Activated T-helper 1 cell treated with Interleukin-2 at 50 U/mL for 16 hours (primary cell): Measurements from ENCODE around the gene METTL27.
A peak's percentile ranks its signal among the peaks of the same experiment; 100 is the strongest.
"Not testable (repeated sequence)": the region's sequence is repeated elsewhere in the genome, so short reads cannot be mapped to it uniquely, and the experiment has no call there.

Experiments
- DNase-seq: peaks from one replicate; pipeline ENCODE4 v3.0.0-alpha.2; 2020; ENCODE audit warnings: low read depth

METTL27 gene, protein sequence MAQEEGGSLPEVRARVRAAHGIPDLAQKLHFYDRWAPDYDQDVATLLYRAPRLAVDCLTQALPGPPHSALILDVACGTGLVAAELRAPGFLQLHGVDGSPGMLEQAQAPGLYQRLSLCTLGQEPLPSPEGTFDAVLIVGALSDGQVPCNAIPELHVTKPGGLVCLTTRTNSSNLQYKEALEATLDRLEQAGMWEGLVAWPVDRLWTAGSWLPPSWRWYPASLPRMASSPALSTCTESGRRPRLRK

DNA sequence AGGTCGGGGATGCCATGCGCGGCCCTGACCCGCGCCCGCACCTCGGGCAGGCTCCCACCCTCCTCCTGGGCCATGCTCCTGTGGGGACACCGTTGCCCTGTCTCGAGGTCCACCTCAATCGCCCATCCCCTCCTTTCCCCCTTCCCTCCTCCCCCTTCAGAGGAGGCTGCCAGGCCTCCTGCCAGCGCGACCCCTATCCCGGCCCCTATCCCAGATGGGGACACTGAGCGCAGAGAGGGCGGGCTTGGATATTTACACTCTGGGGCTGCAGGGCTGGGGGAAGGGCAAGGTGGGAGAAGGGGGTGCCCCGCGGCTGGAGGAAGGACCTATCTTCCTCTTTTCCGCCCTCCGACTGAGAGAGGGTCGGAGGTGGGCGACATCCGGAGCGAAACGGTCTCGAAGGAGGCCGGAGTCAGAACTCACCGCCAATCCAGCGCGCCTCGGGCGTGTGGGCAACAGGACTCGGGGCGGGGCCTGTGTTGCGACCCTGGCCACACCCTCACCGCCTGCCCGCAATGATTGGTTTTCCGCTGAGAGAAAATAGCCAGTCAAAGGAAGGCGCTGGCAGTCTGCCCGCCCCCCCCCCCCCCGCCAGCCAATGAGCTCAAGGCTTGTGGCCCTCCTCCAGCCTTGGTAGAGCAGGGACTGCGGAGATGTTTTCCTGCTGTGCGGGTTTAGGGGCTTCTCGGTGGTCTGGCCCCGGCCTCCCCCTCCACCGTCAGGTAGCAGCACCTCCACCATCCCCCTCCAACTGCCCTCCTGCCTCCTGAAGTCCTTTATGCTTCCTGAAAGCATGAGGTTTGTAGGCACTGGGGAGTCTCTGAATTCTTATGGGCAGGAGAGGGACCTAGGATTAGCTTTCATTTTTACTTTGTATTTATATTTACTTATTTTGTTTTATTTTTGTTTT is at the start of gene METTL27:
Gene METTL27 (minus strand): TSS at position 450 of the 910 bp plus-strand sequence. CDS start 376 bp downstream, at position 74.
- DNase-seq = peak; percentile 78

DNA sequence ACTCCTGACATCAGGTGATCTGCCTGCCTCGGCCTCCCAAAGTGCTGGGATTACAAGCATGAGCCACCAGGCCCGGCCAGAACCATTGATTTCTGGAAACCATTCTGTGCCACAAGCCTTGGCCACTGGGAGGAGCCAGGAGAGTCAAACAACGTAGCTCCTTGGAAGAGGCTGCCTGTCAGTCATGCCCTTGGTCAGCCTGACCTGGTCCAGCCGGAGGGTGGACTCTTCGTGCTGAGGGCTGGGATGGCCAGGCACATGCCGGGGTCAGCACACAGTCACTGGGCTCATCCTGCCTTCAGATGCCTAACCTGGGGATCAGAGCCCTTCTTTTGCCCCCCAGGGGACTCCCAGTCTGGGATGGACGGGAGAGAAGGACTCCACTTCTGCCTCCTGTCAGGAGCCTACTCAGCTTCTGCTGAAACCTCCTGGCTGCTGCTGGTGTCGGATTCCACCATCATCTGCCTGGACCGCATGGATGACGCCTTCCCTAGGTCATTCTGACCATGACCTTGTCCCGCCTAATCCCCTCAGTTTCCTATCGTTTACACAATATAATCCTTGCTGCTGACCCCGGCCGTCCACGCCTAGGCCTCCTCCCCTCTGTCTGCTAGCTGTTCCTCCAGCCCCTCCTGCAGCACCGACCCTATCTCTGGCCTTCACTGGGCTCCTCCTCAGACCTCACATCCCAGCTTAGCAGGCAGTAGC is 49.0 kb upstream of the METTL27 start:
- DNase-seq = no peak

GRCh38 chr7:73890555-73891147 is 48.3 kb upstream of the METTL27 start:
- no peak for DNase-seq

GRCh38 chr7:73888959-73889358 is 46.6 kb upstream of the METTL27 start:
- DNase-seq = no peak

DNA sequence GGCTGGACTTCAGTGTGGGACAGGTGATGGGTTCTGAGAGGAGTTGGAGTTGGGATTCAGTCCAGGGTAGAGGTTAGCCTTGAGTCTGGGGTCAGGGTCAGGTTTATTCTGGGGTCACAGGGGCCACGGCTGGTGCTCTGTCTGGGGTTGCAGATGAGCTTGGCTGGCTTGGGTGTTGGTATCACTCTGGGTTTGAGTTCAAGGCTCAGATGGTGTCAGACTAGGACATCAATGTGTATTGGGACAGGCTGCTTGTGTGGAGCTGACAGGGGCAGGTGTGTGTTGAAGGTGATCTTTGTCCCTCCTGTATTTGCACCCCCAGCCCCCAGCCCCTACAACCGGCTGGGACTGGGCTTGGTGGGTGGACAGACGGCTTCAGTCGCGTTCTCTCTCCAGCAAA is 45.4 kb upstream of the METTL27 start:
- DNase-seq = no peak

DNA sequence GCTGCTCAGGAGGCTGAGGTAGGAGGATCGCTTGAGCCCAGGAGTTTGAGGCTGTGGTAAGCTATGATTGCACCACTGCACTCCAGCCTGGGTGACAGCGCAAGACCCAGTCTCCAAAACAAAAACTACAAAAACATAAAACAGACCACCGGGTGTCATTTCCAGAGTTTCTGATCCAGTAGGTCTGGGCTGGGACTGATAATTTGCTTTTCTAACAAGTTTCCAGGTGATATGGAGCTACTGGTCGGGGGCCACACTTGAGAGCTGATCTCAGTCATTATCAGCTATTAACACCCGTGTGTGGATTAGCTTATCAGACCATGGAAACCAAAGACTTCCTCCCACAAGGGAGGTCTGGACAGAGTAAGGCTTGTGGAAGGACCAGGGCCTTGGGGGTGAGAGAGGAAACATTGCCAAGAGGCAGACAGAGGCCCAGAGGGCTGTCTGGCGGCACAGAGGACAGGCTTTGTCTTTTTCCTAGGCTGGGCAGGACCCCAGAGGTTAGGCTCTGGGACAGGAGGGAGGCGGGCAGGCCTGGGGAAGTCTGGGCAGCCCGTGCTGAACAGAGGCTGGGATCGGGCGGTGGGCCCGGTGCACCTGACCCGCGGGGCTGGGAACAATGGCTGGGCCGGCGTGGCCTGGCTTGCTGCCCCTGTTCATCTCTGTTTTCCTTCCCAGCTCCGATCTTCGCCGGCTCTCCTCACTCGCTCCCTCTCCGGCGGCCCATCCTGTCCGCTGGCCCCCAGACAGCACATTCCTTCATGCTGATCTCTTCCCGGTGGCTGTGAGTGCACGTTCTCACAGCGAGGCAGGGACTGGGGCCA is 43.9 kb upstream of the METTL27 start:
- DNase-seq = no peak

DNA sequence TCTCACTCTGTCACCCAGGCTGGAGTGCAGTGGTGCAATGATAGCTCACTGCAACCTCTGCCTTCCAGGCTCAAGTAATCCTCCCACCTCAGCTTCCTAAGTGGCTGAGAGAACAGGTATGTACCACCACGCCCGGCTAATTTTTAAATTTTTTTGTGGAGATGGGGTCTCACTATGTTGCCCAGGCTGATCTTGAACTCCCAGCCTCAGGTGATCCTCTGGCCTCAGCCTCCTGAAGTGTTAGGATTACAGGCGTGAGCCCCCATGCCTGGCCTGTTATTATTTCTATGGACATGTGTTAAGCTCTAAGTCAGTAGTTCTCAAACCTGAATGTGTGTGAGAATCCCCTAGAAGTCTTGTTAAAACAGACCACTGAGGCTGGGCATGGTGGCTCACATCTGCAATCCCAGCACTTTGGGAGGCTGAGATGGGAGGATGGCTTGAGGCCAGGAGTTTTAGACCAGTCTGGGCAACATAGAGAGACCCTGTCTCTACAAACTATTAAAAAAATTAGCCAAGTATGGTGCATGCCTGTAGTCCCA is 43.2 kb upstream of the METTL27 start:
- DNase-seq = no peak

- DNase-seq = not testable (repeated sequence)
Observed at GRCh38 chr7:73884867-73885422, 42.6 kb upstream of the METTL27 start.

DNA sequence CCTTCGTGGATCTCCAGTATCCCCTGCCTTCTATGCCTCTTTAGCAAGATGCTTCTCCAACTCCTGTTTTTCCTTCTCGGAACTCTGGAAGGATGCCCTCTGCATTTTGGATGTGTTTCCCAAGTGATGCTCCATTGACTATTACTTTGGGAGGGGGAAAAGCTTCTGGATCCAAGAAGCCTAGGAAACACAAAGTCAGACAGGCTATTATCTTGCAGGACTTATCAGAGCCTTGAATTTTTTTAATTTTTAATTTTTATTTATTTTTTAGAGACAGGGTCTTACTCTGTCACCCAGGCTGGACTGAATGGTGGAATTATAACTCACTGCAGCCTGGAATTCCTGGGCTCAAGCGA is 39.7 kb upstream of the METTL27 start:
- no peak for DNase-seq

DNA sequence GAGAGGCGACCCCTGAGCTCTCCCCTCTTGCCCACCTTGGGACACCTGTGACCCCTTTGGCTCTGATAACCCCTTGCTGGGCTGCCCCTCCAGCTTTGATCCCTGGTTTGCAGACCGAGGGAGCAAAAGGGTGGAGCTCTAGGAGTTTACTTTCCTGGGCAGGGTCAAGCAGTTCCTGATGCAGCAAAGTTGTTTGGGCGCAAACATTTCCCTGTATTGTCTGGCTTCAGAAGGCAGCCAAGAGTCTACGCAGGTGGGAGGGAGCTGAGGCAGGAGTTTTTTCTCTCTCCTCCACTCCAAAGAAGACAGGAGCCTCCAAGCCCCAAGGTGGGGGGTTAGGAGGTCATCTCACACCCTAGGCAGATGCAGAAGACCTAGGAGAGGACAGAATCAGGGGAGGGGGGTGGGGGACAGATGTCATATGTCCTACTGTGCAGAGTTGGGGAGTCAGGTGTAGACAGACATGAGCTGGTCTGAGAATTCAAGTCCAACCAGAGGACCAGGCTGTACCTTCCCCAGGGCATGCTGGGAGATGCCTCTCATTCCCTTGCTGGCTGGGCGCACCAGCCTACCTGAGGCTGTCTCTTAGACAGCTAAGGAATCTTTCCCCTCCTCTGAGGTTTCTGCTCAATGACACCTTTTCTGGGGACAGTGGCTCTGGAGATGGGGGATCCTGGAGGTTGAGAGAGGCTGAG is 39.2 kb upstream of the METTL27 start:
- DNase-seq = no peak

- no peak for DNase-seq
Observed at GRCh38 chr7:73880755-73881328, 38.5 kb upstream of the METTL27 start.

GRCh38 chr7:73879977-73880681 is 37.8 kb upstream of the METTL27 start:
- DNase-seq = no peak

DNA sequence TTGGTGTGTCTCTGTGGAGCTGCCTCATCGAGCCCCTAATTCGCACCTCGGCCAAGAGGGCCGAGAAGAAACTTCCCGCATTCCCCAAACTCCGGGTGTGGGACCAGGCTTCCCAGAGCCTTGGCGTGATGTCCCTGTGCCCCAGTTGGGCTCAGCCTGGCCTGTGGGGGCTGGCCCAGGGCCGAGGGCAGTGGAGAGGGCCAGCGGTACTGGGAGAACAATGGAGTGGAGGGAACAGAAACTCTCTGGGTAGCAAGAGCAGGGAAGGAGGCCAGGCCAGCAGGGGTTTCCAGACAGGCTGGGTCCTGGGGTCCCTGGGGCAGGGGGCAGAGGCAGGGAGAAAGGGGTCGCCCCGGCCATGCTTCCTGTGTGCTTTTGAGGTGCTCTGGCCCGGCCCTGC is 34.7 kb upstream of the METTL27 start:
- DNase-seq = no peak

DNA sequence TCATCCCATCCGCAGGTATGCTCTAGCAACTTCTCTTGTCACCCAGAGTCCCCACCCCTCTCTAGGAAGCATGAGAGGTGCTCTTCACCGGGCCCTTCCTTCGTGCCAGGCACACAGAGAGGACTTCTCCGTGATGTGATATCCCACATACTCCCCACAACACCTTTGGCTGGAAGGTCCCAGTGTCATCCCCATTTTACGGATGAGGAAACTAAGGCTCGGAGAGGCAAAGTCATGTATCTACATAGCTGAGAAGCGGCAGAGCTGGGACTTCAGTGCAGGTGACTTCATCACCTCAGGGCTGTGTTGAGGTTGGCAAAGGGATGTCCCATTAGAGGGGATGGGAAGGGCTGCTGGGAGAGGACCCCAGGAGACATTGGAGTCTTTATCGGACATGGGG is 34.0 kb upstream of the METTL27 start:
- DNase-seq = no peak

DNA sequence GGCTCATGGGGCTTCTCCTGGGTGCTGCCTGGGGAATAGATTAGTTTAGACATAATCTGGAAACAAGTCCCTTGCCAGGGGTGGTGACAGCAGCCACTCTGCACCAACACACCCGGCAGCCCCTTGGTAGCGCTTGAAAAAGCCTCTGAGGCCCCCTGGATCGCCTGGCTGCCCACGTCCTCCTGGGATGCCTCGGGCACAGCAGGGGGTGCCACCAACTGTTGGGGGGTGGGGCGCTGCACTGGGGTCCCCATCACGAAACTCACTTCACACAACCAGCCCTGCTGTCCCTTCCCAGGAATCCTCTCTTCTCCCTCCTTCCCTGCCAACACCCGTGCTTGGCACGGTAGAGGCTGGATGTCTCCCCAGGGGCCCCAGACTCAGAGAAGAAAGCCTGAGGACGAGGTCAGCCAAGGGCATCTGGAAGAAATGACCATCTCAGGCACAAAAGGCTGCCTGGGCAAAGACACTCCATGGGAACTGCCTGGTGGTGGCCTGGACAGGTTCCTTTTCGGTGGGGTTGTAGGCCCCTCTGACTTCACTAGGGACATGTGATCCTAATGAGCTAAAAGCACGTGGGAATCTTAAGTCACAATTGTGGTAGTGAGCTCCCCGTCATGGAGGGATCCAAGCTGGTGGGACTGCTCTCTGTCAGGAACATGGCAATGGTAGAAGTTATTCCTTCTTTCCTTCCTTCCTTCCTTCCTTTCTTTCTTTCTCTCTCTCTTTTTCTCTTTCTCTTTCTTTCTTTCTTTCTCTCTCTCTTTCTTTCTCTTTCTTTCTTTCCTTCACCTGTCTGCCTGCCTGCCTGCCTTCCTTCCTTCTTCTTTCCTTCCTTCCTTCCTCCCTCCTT is 30.0 kb upstream of the METTL27 start:
- no peak for DNase-seq

GRCh38 chr7:73871163-73872011 is 29.1 kb upstream of the METTL27 start:
- DNase-seq = no peak

GRCh38 chr7:73870041-73870492 is 27.8 kb upstream of the METTL27 start:
- DNase-seq = no peak
